IMR-90 (cell line): ENCODE results near the gene MACF1. TPM values are rescaled to one million over a fixed set of nuclear protein-coding genes. Genes with fewer than 3 reads are reported as not detected.
A peak's percentile ranks its signal among the peaks of the same experiment; 100 is the strongest.

Experiments
- ATAC-seq: fragments of 200-7000 bp; cut with Tn5 transposase; 2 replicates; pipeline ENCODE4 v1.9.1; 2020; ENCODE audit warnings: low read depth, mild to moderate bottlenecking, moderate library complexity
- BruUV-seq: library from RNA; stranded (reverse); fragments of 400-500 nt; replicated peaks from 2 replicates; lab custom pipeline; 2021; lab: Mats Ljungman, UMichigan
- CTCF ChIA-PET: fragments of 300-600 bp; formaldehyde crosslinking; extraction: SDS; loops from one replicate; lab custom pipeline; 2021; ENCODE audit warnings: antibody characterized with exemption; lab: Yijun Ruan, JAX
- POLR2A ChIA-PET: fragments of 300-600 bp; sonication (Branson Sonifier 250); formaldehyde crosslinking; loops from one replicate; lab custom pipeline; 2022; ENCODE audit warnings: antibody characterized with exemption; ENCODE audit not compliant: unreplicated experiment; lab: Charles Lee
- DNase-seq: peaks from one replicate; pipeline ENCODE4 v3.0.0; 2013
- H2AFZ ChIP-seq: replicated peaks from 2 replicates; pipeline ENCODE3; 2013; ENCODE audit warnings: low read length, mild to moderate bottlenecking; ENCODE audit not compliant: poor library complexity
- H2AK5ac ChIP-seq: 2 replicates; pipeline ENCODE4 v1.6.1; 2013; ENCODE audit warnings: low read depth, low read length, inconsistent platforms
- H2AK9ac ChIP-seq: replicated peaks from 2 replicates; pipeline ENCODE3; 2013; ENCODE audit warnings: mild to moderate bottlenecking, low read depth, low read length, moderate library complexity; ENCODE audit not compliant: poor library complexity
- H2BK120ac ChIP-seq: 2 replicates; pipeline ENCODE4 v1.6.1; 2013; ENCODE audit warnings: low read depth, low read length, inconsistent platforms
- H2BK15ac ChIP-seq: 3 replicates; pipeline ENCODE4 v1.6.1; 2013; ENCODE audit warnings: low read depth, low read length, inconsistent platforms
- H2BK20ac ChIP-seq: 2 replicates; pipeline ENCODE4 v1.6.1; 2013; ENCODE audit warnings: low read depth, mild to moderate bottlenecking, inconsistent platforms, low read length, moderate library complexity
- H2BK5ac ChIP-seq: 2 replicates; pipeline ENCODE4 v1.6.1; 2013; ENCODE audit warnings: mild to moderate bottlenecking, low read depth, low read length, inconsistent platforms; ENCODE audit not compliant: poor library complexity, severe bottlenecking
- H3K14ac ChIP-seq: replicated peaks from 2 replicates; pipeline ENCODE4 v1.6.1; 2013; ENCODE audit warnings: low read depth, low read length, inconsistent platforms
- H3K18ac ChIP-seq: 2 replicates; pipeline ENCODE4 v1.6.1; 2013; ENCODE audit warnings: low read depth, low read length, control low read depth
- H3K23ac ChIP-seq: 2 replicates; pipeline ENCODE4 v1.6.1; 2013; ENCODE audit warnings: low read depth, low read length, inconsistent platforms
- H3K27ac ChIP-seq: 2 replicates; pipeline ENCODE4 v1.5.1; 2013; ENCODE audit warnings: mild to moderate bottlenecking, control low read depth, low read length; ENCODE audit not compliant: insufficient read depth
- H3K27me3 ChIP-seq: 2 replicates; pipeline ENCODE4 v1.6.1; 2013; ENCODE audit warnings: low read length; ENCODE audit not compliant: control insufficient read depth, insufficient read depth
- H3K36me3 ChIP-seq: 2 replicates; pipeline ENCODE4 v1.6.1; 2013; ENCODE audit warnings: low read length, mixed read lengths; ENCODE audit not compliant: control insufficient read depth, insufficient read depth
- H3K4ac ChIP-seq: 2 replicates; pipeline ENCODE4 v1.6.1; 2013; ENCODE audit warnings: low read depth, low read length, inconsistent platforms
- H3K4me1 ChIP-seq: 2 replicates; pipeline ENCODE4 v1.6.1; 2013; ENCODE audit warnings: low read length, mixed read lengths; ENCODE audit not compliant: control insufficient read depth, insufficient read depth
- H3K4me2 ChIP-seq: 2 replicates; pipeline ENCODE4 v1.6.1; 2013; ENCODE audit warnings: low read depth, mild to moderate bottlenecking, control low read depth, low read length, moderate library complexity
- H3K4me3 ChIP-seq: 2 replicates; pipeline ENCODE4 v1.5.1; 2013; ENCODE audit warnings: low read depth, mild to moderate bottlenecking, control low read depth, low read length, moderate library complexity; ENCODE audit not compliant: insufficient read depth
- H3K56ac ChIP-seq: 2 replicates; pipeline ENCODE4 v1.6.1; 2013; ENCODE audit warnings: low read length, inconsistent platforms; ENCODE audit not compliant: insufficient read depth; ENCODE audit errors: extremely low read depth
- H3K79me1 ChIP-seq, 2 experiments: 2 replicates each; pipeline ENCODE4 v1.6.1; 2013; ENCODE audit warnings: low read length in 2 of 2, inconsistent platforms in 1 of 2, low read depth in 1 of 2
- H3K9ac ChIP-seq: 2 replicates; pipeline ENCODE4 v1.6.1; 2013; ENCODE audit warnings: low read depth, low read length, control low read depth
- H3K9me1 ChIP-seq: 2 replicates; pipeline ENCODE4 v1.6.1; 2013; ENCODE audit warnings: low read length, inconsistent platforms; ENCODE audit not compliant: insufficient read depth
- H3K9me3 ChIP-seq: 2 replicates; pipeline ENCODE4 v1.6.1; 2013; ENCODE audit warnings: low read length; ENCODE audit not compliant: control insufficient read depth, insufficient read depth
- H4K20me1 ChIP-seq: 2 replicates; pipeline ENCODE4 v1.6.1; 2013; ENCODE audit warnings: low read length, inconsistent platforms; ENCODE audit not compliant: insufficient read depth
- H4K5ac ChIP-seq: 2 replicates; pipeline ENCODE4 v1.6.1; 2013; ENCODE audit warnings: mild to moderate bottlenecking, low read depth, low read length, control low read depth
- H4K8ac ChIP-seq, 2 experiments: 2 replicates each; pipeline ENCODE4 v1.6.1; 2013; ENCODE audit warnings: low read depth in 2 of 2, low read length in 2 of 2, control low read depth in 1 of 2, inconsistent platforms in 1 of 2
- H4K91ac ChIP-seq: 2 replicates; pipeline ENCODE4 v1.6.1; 2013; ENCODE audit warnings: low read depth, low read length, inconsistent platforms; ENCODE audit not compliant: insufficient read depth
- BHLHE40 ChIP-seq: fragments of 150-350 bp; IDR thresholded peaks from 2 replicates; pipeline ENCODE4 v1.6.1; 2016; ENCODE audit warnings: mild to moderate bottlenecking, low read depth, low read length
- CEBPB ChIP-seq: IDR thresholded peaks from 2 replicates; pipeline ENCODE4 v1.6.1; 2012; ENCODE audit warnings: low read depth, low read length, improper control_type of control experiment
- CHD1 ChIP-seq: IDR thresholded peaks from 2 replicates; pipeline ENCODE4 v1.6.1; 2012; ENCODE audit warnings: low read depth, low read length, improper control_type of control experiment
- FOS ChIP-seq: fragments of 150-350 bp; IDR thresholded peaks from 2 replicates; pipeline ENCODE4 v1.6.1; 2016; ENCODE audit warnings: low read depth, low read length
- MXI1 ChIP-seq: IDR thresholded peaks from 2 replicates; pipeline ENCODE4 v1.6.1; 2012; ENCODE audit warnings: low read depth, mild to moderate bottlenecking, low read length, moderate library complexity, borderline replicate concordance
- NFE2L2 ChIP-seq: fragments of 150-350 bp; IDR thresholded peaks from 2 replicates; pipeline ENCODE4 v1.6.1; 2016; ENCODE audit warnings: low read depth, mild to moderate bottlenecking, low read length
- RCOR1 ChIP-seq: IDR thresholded peaks from 2 replicates; pipeline ENCODE4 v1.6.1; 2012; ENCODE audit warnings: mild to moderate bottlenecking, low read length, improper control_type of control experiment; ENCODE audit not compliant: insufficient replicate concordance
- SMC3 ChIP-seq: fragments of 150-350 bp; IDR thresholded peaks from 2 replicates; pipeline ENCODE4 v1.6.1; 2016; ENCODE audit warnings: low read depth, mild to moderate bottlenecking, antibody characterized with exemption, low read length, moderate library complexity
- WGBS, 2 experiments: methylation state at CpG; one replicate each; pipeline versions ENCODE4 v1.1.5 to v1.1.7; 2013; ENCODE audit warnings: missing lambda C conversion rate in 2 of 2; ENCODE audit not compliant: insufficient read length in 1 of 2; ENCODE audit errors: extremely low coverage in 2 of 2; 5-methylcytosine and 5-hydroxymethylcytosine counted together
- dilution Hi-C: fragments of 300-500 bp; cut with HindIII; formaldehyde crosslinking; loops from one replicate; pipeline ENCODE4 v1.14.3; 2018; ENCODE audit warnings: low sequenced_read_pairs; ENCODE audit not compliant: unreplicated experiment
- in situ Hi-C: fragments of 300-500 bp; cut with MboI; formaldehyde crosslinking; loops from 3 replicates; pipeline ENCODE4 v1.14.3; 2019; ENCODE audit warnings: low sequenced_read_pairs, inconsistent platforms, mixed read lengths
- intact Hi-C: fragments of 100-400 bp; cut with micrococcal nuclease; formaldehyde crosslinking; loops from 2 replicates; pipeline ENCODE4 v1.10.0; 2022
- polyA plus RNA-seq, 3 experiments: library from polyadenylated mRNA; depleted of rRNA; stranded (reverse); fragments of >200 nt; gene quantifications; 2 replicates each; pipeline ENCODE4 v1.2.3, GENCODE V29; 2012; ENCODE audit warnings: low replicate concordance in 1 of 3
- total RNA-seq: library from RNA; depleted of rRNA; stranded (reverse); fragments of >200 nt; gene quantifications from 2 replicates; pipeline ENCODE4 v1.2.3, GENCODE V29; 2012
- TF ChIP-seq, protein P1 (sequence below): fragments of 150-350 bp; IDR thresholded peaks from 2 replicates; pipeline ENCODE4 v1.6.1; 2017; ENCODE audit warnings: mild to moderate bottlenecking, antibody characterized with exemption, low read length, low read depth
- TF ChIP-seq, protein P2 (sequence below): fragments of 150-350 bp; IDR thresholded peaks from 2 replicates; pipeline ENCODE4 v1.6.1; 2016; ENCODE audit warnings: low read depth, mild to moderate bottlenecking, low read length, moderate library complexity, borderline replicate concordance
- TF ChIP-seq, protein P3 (sequence below): conservative IDR thresholded peaks from 2 replicates; pipeline ENCODE4 v1.5.1; 2012; ENCODE audit warnings: mild to moderate bottlenecking, low read depth, low read length, improper control_type of control experiment

MACF1 gene
- total and polyA plus RNA-seq, 2 of the 4 experiments (the other 2 are of a cell fraction): 67.6 to 369 TPM

DNA sequence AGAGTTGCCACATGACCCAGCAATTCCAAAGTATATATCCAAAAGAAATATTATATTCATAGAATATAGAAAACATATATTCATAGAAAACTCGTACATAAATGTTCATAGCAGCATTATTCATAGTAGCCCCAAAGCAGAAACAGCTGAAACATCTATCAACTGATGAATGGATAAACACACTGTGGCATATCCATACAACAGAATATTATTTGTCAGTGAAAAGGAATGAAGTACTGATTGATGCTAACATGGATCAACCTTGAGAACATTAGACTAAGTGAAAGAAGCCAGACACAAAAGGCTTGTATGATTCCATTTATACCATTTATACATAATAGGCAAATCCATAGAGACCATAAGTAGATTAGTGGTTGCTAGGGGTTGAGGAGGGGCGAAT lies 21.7 kb upstream of the MACF1 start:
- no peak overlapping the region for H3K4me3 ChIP-seq
- peaks cover 5 to 59% of the 10 kb centered on the region in 2 experiments; a peak in 3 of 4 replicates for H3K79me1 ChIP-seq
- ChIA-PET CTCF (interaction anchor here (0.7 to 1.2 kb wide), 3 partner anchors 8 to 75 kb away, joined by 3 to 4 read pairs (median 3); no protein-coding TSS in a partner anchor), POLR2A (no interaction called here)
- no peak overlapping the region for H2AFZ ChIP-seq
- H4K5ac ChIP-seq: no peak overlapping the region
- no peak overlapping the region for H3K9ac ChIP-seq
- no peak overlapping the region for H2BK120ac ChIP-seq
- DNase-seq (no peak), ATAC-seq (no peak)
- no CpG with 5 or more reads among the region's 2 CpGs for WGBS, 2 experiments
- H3K23ac ChIP-seq: no peak overlapping the region
- H3K9me3 ChIP-seq: no peaks in the 10 kb centered on the region
- H4K91ac ChIP-seq: no peak overlapping the region
- peak overlapping the region; percentile 73 for H2BK5ac ChIP-seq
- in situ Hi-C loops (no loop called here), dilution Hi-C loops (no loop called here), intact Hi-C loops (no loop called here)
- no TSS peak for BruUV-seq
- H3K4me1 ChIP-seq: peaks cover 20% of the 10 kb centered on the region
- H2BK20ac ChIP-seq: no peak overlapping the region
- H2BK15ac ChIP-seq: no peak overlapping the region
- H2AK5ac ChIP-seq: no peak overlapping the region
- no peak overlapping the region for H3K18ac ChIP-seq
- no peak overlapping the region for H3K14ac ChIP-seq
- no peak overlapping the region for H4K8ac ChIP-seq
- H3K56ac ChIP-seq: no peak overlapping the region
- no peaks in the 10 kb centered on the region for H3K27me3 ChIP-seq
- H3K9me1 ChIP-seq: peaks cover 18% of the 10 kb centered on the region
- H3K4me2 ChIP-seq: no peak overlapping the region
- no peaks in the 10 kb centered on the region for H3K36me3 ChIP-seq
- no peak overlapping the region for H2AK9ac ChIP-seq
- no peak overlapping the region for H3K4ac ChIP-seq
- no peak overlapping the region for H3K27ac ChIP-seq
- TF ChIP-seq NFE2L2 (no peak), FOS (no peak), SMC3 (no peak), MXI1 (no peak), BHLHE40 (no peak), RCOR1 (no peak), CEBPB (no peak), CHD1 (no peak)
- TF ChIP-seq, protein P1, sequence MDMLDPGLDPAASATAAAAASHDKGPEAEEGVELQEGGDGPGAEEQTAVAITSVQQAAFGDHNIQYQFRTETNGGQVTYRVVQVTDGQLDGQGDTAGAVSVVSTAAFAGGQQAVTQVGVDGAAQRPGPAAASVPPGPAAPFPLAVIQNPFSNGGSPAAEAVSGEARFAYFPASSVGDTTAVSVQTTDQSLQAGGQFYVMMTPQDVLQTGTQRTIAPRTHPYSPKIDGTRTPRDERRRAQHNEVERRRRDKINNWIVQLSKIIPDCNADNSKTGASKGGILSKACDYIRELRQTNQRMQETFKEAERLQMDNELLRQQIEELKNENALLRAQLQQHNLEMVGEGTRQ: no peak
- TF ChIP-seq, protein P2, sequence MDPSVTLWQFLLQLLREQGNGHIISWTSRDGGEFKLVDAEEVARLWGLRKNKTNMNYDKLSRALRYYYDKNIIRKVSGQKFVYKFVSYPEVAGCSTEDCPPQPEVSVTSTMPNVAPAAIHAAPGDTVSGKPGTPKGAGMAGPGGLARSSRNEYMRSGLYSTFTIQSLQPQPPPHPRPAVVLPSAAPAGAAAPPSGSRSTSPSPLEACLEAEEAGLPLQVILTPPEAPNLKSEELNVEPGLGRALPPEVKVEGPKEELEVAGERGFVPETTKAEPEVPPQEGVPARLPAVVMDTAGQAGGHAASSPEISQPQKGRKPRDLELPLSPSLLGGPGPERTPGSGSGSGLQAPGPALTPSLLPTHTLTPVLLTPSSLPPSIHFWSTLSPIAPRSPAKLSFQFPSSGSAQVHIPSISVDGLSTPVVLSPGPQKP: no peak
- TF ChIP-seq, protein P3, sequence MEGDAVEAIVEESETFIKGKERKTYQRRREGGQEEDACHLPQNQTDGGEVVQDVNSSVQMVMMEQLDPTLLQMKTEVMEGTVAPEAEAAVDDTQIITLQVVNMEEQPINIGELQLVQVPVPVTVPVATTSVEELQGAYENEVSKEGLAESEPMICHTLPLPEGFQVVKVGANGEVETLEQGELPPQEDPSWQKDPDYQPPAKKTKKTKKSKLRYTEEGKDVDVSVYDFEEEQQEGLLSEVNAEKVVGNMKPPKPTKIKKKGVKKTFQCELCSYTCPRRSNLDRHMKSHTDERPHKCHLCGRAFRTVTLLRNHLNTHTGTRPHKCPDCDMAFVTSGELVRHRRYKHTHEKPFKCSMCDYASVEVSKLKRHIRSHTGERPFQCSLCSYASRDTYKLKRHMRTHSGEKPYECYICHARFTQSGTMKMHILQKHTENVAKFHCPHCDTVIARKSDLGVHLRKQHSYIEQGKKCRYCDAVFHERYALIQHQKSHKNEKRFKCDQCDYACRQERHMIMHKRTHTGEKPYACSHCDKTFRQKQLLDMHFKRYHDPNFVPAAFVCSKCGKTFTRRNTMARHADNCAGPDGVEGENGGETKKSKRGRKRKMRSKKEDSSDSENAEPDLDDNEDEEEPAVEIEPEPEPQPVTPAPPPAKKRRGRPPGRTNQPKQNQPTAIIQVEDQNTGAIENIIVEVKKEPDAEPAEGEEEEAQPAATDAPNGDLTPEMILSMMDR: no peak
- peaks cover 24% of the 10 kb centered on the region for H4K20me1 ChIP-seq
